Activated T-helper 17 cell treated with anti-CD3 and anti-CD28 coated beads, Interleukin-2, amount 50 U/mL, for 72 hours (primary cell): ENCODE measurements around the gene PFKFB2. TPM values are rescaled to one million over a fixed set of nuclear protein-coding genes. Genes with fewer than 3 reads are reported as not detected.

ENCODE experiments used
- ATAC-seq: fragments of 150-1000 bp; cut with Tn5 transposase; replicated peaks from 2 replicates; pipeline ENCODE4 v1.10.0; 2021; ENCODE audit warnings: mild to moderate bottlenecking, moderate library complexity
- H3K27ac Mint-ChIP-seq: one replicate; pipeline ENCODE4 v1.8.0; 2022; ENCODE audit warnings: mixed read lengths
- H3K27me3 Mint-ChIP-seq: one replicate; pipeline ENCODE4 v1.8.0; 2022; ENCODE audit warnings: mixed read lengths
- H3K36me3 Mint-ChIP-seq: one replicate; pipeline ENCODE4 v1.8.0; 2022; ENCODE audit warnings: low read depth, mild to moderate bottlenecking, mixed read lengths
- H3K4me1 Mint-ChIP-seq: one replicate; pipeline ENCODE4 v1.8.0; 2022; ENCODE audit warnings: mixed read lengths
- H3K4me3 Mint-ChIP-seq: one replicate; pipeline ENCODE4 v1.8.0; 2022; ENCODE audit warnings: mild to moderate bottlenecking, mixed read lengths
- H3K9me3 Mint-ChIP-seq: one replicate; pipeline ENCODE4 v1.8.0; 2022; ENCODE audit warnings: mixed read lengths
- total RNA-seq, 2 donors: library from RNA; stranded (reverse); gene quantifications; one replicate each; pipeline ENCODE4 v1.2.3, GENCODE V29; 2022

The PFKFB2 gene
- 1 to 10 TPM in 1 of 2 donors, under 1 TPM in 1; 0.85 to 1.3 TPM for total RNA-seq

DNA sequence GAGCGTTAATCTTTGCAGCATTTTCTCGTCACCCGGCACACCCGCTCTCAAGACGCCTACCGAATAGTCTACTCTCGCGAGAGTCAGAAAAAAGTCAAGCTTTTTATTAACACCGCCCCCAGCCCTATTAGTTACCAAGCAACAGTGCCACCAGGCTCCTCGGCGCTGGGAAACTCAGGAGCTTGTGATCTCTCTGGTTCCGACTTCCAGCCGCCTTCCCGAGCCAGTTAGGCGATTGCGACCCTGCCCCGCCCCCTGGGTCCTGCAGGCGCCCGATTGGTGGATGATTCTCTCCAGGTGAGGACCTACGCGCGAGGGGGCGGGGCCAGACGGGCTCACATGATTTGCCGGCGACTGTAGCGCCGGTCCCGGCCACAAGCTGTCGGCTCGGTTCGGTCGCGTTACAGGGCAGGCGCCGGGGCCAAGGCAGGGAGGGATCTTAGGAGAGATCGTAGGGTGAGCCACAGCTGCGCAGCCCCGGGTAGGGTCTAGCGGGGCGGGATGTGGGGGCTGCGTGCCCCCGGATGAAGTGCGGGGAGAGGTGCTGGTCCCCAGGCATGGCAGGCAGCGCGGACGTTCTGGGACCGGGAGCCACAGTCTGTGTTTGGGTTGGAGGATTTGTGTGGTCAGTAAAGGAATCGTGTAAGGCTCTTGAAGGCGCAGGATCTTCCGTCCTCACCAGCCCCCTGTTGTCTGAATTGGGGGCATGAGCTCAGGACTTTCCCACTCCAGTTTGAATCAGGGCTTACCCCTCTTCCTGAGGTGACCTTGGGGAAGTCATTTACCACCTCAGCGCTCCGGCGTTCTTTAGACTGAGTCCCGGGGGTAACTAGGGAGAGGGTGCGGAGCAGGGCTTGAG lies at the start of gene PFKFB2:
Gene PFKFB2, plus strand, starts transcription at position 365 of the 859 bp plus-strand sequence. CDS start 1,443 bp downstream, outside the sequence.
- Mint-ChIP-seq H3K27ac (peak within 1 kb of the TSS; percentile 99), H3K27me3 (no peaks in the 10 kb centered on the region), H3K9me3 (no peaks in the 10 kb centered on the region), H3K36me3 (peaks cover 21% of the 10 kb centered on the region), H3K4me1 (peaks cover 25% of the 10 kb centered on the region), H3K4me3 (peak within 1 kb of the TSS; percentile 100)
- ATAC-seq = peak; percentile 84

DNA sequence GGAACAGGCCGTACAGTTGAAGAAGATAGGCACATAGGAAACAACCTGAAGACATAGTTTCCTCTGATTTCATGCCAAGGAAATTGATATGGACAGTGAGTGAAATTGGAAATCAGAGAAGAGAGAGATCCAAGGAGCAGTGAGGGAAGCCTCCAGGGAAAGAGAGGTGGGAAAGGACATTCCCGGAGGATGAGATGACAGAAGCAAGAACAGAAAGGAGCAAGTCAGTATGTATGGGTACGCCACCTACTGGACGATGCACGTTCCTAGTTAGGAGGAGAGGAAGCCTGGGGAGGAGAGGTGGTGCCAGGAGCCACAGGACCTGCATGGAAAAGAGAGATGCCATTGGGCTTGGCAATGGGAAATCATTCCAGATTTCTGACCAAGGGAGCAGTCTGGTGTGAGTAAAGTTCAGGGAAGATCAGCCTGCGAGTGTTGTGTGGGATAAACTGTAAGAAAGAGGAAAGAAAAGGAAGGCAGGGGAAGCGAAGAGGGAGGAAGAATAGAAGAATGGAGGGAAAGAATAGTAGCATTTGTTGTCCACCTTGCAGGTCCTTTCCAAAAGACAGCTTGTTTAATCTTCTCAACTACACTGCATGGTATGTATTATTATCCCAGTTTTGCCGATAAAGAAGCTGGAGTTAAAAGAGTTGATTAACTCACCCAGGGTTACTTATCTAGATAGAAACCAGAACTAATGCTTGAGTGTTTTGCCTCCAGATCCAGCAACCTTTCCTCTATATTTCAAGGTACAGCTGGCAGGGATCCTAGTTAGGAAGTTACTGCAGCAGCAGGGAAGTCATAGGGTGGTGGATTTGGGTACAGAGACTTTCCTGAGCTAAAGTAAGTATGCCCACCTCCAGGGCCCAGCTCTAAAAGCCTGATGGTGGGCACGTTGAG lies 47.9 kb upstream of the PFKFB2 start:
- H3K4me1 Mint-ChIP-seq = peaks cover 6% of the 10 kb centered on the region
- no peaks in the 10 kb centered on the region for H3K9me3 Mint-ChIP-seq
- no peak overlapping the region for H3K27ac Mint-ChIP-seq
- H3K27me3 Mint-ChIP-seq = peaks cover 16% of the 10 kb centered on the region
- no peak overlapping the region for H3K4me3 Mint-ChIP-seq
- H3K36me3 Mint-ChIP-seq = no peaks in the 10 kb centered on the region
- no peak for ATAC-seq

- Mint-ChIP-seq H3K4me3 (no peak overlapping the region), H3K4me1 (peaks cover 6% of the 10 kb centered on the region)
- ATAC-seq = no peak
Observed at GRCh38 chr1:207006083-207006482, 47.0 kb upstream of the PFKFB2 start.

DNA sequence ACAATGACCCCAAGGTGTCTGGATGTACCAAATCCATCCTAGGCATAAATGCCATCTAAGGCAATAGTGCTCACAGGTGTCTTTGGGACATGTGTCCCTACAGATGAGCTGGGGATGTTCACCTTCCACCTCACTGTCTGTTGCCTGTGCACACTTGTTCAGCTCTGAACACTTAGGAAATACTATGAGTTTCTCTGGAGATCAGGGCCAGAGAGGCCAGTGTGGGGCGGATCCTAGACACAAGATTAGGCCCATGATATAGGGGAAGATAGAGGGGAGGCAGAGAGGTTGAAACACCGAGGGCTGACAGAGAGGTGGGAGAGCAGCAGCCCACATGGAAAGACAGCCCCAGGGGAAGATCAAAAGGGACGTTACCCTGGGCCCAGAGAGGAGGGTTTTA lies 46.2 kb upstream of the PFKFB2 start:
- peaks cover 6% of the 10 kb centered on the region for H3K4me1 Mint-ChIP-seq
- H3K36me3 Mint-ChIP-seq = no peaks in the 10 kb centered on the region

More at GRCh38 chr1:207006083-207006482, 47.0 kb upstream of the PFKFB2 start:
- Mint-ChIP-seq H3K9me3 (no peaks in the 10 kb centered on the region), H3K36me3 (no peaks in the 10 kb centered on the region), H3K27me3 (peaks cover 17% of the 10 kb centered on the region), H3K27ac (no peak overlapping the region)

GRCh38 chr1:207007352-207008033 lies 45.6 kb upstream of the PFKFB2 start:
- Mint-ChIP-seq H3K9me3 (no peaks in the 10 kb centered on the region), H3K4me3 (no peak overlapping the region), H3K4me1 (peaks cover 6% of the 10 kb centered on the region), H3K27ac (no peak overlapping the region), H3K36me3 (no peaks in the 10 kb centered on the region), H3K27me3 (peaks cover 26% of the 10 kb centered on the region)
- ATAC-seq = no peak

More for the DNA sequence above, 46.2 kb upstream of the PFKFB2 start:
- Mint-ChIP-seq H3K27me3 (peaks cover 21% of the 10 kb centered on the region), H3K9me3 (no peaks in the 10 kb centered on the region), H3K4me3 (no peak overlapping the region), H3K27ac (no peak overlapping the region)
- no peak for ATAC-seq

- no peaks in the 10 kb centered on the region for H3K36me3 Mint-ChIP-seq
- H3K27me3 Mint-ChIP-seq = peaks cover 39% of the 10 kb centered on the region
- peaks cover 6% of the 10 kb centered on the region for H3K4me1 Mint-ChIP-seq
- no peak for ATAC-seq
- no peaks in the 10 kb centered on the region for H3K9me3 Mint-ChIP-seq
- no peak overlapping the region for H3K27ac Mint-ChIP-seq
- no peak overlapping the region for H3K4me3 Mint-ChIP-seq
Observed at GRCh38 chr1:207009182-207009850, 43.8 kb upstream of the PFKFB2 start.

DNA sequence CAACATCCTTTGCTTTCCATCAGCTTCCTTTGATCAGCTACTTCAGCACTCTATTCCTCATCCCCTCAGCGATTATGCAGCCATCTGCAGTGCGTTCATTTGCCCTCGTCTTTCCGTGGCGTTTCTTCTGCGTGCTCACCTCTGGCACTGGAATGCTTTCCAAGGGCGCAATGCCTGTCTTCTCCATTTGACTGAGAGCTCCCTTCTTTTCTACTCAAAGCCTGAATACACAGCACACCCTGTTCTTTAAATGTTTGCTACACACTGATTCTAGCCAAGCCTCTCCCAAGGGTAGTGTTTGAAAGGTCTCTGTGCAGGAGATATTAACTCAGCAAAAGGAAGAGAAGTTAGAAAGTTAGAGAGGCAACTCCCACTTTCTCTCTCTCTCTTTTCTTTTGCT lies 43.1 kb upstream of the PFKFB2 start:
- Mint-ChIP-seq H3K27me3 (peaks cover 44% of the 10 kb centered on the region), H3K27ac (no peak overlapping the region), H3K9me3 (no peaks in the 10 kb centered on the region), H3K4me1 (peaks cover 3% of the 10 kb centered on the region), H3K4me3 (no peak overlapping the region), H3K36me3 (no peaks in the 10 kb centered on the region)
- no peak for ATAC-seq

DNA sequence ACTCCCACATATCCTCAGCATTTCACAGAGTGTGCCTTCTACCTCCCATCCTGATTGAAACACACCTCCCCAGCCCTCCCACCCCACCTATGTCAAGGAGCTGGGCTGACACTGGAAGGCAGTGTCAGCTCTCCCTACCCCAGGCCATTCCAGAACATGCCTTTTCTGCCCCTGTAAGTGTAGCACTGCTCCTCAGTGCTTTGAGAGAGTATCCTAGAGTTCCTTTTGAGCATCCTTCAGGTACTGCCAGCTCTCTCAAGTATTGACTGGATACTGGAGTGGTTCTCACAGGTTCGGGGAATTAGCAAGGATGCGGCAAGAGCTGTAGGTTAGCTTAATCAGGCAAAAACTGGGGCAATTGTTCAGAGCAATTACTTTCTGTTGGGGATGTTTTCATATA lies 42.3 kb upstream of the PFKFB2 start:
- Mint-ChIP-seq H3K36me3 (no peaks in the 10 kb centered on the region), H3K9me3 (no peaks in the 10 kb centered on the region), H3K4me3 (no peak overlapping the region)

DNA sequence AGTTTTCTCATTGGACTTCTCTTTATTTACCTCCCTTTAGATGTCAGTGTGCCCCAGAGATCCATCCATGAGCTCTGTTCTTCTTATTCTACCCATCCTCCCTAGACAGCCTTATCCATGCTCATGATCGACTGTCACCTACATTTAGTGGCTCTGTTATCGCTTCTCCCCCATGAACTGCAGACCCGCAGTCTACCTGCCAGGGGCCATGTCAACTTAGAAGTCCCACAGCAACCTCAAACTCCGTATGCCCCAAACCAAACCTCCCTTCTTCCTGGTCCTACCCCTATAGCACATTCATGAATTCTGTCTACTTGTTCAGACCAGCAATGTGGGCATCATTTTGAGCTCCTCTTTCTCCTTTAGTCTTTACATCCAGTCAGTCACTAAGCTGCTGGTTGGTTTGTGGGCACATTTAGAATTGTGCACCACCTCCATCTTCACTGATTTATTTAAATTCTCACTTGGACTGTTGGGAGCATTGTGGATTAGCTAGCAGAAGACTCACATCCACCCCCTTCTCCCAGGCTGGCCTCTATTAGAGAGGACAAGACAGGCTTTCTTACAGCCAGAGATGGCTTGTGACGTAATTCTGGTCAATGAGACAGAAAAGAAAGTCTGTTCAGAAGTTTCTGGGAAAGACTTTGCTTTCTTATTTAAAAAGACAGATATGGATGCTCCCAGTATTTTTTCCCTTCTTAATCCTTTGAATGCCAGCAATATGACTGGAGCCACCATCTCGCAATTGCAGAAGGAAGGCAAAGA lies 39.6 kb upstream of the PFKFB2 start:
- Mint-ChIP-seq H3K4me1 (no peaks in the 10 kb centered on the region), H3K36me3 (no peaks in the 10 kb centered on the region), H3K27me3 (peaks cover 35% of the 10 kb centered on the region), H3K27ac (no peak overlapping the region), H3K4me3 (no peak overlapping the region), H3K9me3 (no peaks in the 10 kb centered on the region)
- ATAC-seq = no peak

More for the DNA sequence above, 42.3 kb upstream of the PFKFB2 start:
- ATAC-seq = no peak
- Mint-ChIP-seq H3K4me1 (no peaks in the 10 kb centered on the region), H3K27ac (no peak overlapping the region), H3K27me3 (peaks cover 43% of the 10 kb centered on the region)

GRCh38 chr1:207014728-207015127 lies 38.3 kb upstream of the PFKFB2 start:
- Mint-ChIP-seq H3K27ac (no peak overlapping the region), H3K9me3 (no peaks in the 10 kb centered on the region), H3K36me3 (no peaks in the 10 kb centered on the region), H3K27me3 (peaks cover 35% of the 10 kb centered on the region), H3K4me1 (no peaks in the 10 kb centered on the region), H3K4me3 (no peak overlapping the region)
- ATAC-seq = no peak

DNA sequence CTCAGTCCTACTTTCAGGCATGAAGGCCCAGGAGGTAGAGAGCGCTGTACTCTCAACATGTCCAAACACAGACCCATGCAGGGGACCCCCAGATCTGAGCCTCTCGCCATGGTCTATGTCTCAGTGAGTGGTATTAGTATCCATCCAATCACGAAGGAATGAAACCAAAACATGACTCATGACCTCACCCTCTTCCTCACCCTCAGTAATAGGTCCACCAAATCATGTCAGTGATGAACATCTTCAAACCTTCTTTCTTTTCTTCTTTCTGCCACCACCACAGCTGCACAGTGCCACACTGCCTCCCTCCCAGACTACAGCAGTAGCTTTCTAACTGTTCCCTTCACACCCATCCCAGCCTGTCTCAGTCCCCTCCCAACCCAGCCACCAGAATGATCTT lies 37.3 kb upstream of the PFKFB2 start:
- no peaks in the 10 kb centered on the region for H3K36me3 Mint-ChIP-seq
- H3K4me1 Mint-ChIP-seq = no peaks in the 10 kb centered on the region
- peak; percentile 46 for ATAC-seq
- H3K9me3 Mint-ChIP-seq = no peaks in the 10 kb centered on the region
- H3K27ac Mint-ChIP-seq = no peak overlapping the region
- H3K27me3 Mint-ChIP-seq = peaks cover 35% of the 10 kb centered on the region
- no peak overlapping the region for H3K4me3 Mint-ChIP-seq

DNA sequence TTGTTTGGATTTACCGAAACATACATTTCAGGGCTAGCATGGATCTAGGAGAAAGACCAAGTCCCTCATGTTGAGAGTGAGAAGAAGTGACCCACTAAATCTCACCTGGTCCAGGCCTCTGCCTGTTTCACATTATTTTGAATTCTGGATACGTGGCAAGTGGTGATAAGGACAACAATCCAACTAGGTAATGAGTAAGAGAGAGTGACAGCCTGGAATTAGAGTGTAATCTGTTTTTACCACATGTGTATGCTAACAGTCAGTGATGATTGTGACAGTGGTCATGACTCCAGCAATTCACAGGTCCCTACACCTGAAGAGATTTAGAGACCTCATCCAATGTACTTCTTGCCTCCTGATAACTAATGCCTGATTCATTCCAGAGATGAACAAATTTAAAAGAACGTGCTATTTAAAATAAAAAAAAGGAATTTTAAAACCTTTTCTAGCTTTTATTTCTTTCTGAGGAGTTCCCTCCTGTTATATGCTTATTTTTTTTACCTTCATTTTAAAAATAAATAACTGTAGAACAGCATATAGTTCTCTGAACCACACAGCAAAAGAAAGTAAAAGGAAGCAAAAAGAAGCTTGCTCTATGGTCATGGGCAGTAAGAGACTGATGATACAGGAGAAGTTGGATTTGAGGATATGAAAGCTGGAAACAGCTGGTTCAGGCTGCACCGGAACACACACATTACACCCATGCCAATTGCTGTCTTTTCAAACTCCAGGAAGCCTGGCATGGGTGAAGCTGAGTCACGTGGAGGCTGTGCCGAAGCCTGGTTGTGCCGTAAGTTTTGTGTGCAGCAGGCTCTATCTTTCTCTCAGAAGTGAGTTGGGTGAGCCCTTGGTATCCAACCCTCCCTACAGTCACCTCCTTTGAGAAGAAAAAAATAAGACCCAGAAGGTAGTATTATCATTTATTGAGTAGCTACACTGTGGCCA lies 35.2 kb upstream of the PFKFB2 start:
- peaks cover 27% of the 10 kb centered on the region for H3K27me3 Mint-ChIP-seq
- no peak overlapping the region for H3K4me3 Mint-ChIP-seq
- H3K4me1 Mint-ChIP-seq = no peaks in the 10 kb centered on the region
- no peak overlapping the region for H3K27ac Mint-ChIP-seq
- peak; percentile 11 for ATAC-seq
- no peaks in the 10 kb centered on the region for H3K9me3 Mint-ChIP-seq
- no peaks in the 10 kb centered on the region for H3K36me3 Mint-ChIP-seq
